LNCAP (cell line): ENCODE measurements around the gene KIRREL3.

ENCODE experiments used
- TF ChIP-seq, protein P1 (sequence below): fragments of 450-650 bp; IDR thresholded peaks from 2 replicates; pipeline ENCODE4 v1.5.1; 2017; ENCODE audit warnings: mild to moderate bottlenecking

The KIRREL3 gene

GRCh38 chr11:127035824-127036223 lies 35.3 kb upstream of the KIRREL3 start:
- TF ChIP-seq, protein P1, sequence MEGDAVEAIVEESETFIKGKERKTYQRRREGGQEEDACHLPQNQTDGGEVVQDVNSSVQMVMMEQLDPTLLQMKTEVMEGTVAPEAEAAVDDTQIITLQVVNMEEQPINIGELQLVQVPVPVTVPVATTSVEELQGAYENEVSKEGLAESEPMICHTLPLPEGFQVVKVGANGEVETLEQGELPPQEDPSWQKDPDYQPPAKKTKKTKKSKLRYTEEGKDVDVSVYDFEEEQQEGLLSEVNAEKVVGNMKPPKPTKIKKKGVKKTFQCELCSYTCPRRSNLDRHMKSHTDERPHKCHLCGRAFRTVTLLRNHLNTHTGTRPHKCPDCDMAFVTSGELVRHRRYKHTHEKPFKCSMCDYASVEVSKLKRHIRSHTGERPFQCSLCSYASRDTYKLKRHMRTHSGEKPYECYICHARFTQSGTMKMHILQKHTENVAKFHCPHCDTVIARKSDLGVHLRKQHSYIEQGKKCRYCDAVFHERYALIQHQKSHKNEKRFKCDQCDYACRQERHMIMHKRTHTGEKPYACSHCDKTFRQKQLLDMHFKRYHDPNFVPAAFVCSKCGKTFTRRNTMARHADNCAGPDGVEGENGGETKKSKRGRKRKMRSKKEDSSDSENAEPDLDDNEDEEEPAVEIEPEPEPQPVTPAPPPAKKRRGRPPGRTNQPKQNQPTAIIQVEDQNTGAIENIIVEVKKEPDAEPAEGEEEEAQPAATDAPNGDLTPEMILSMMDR, result no peak

DNA sequence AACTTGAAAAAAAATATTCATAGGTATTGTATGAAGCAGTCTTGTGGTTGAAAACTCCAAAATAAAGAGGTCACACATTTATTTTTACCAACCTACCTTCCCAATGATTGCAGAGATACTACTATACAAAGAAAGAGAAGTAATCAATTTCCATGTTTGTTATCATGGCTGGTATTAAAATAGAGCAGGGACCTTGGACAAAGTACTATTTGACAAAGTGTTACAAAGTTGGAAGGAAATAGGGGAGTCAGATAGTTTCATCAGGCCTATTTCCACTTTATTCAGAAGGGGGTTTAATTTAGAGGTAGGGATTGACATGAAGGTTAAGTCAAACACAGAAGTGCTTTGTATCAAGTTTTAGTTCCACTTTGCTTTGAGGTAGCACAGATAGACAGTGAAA lies 34.4 kb upstream of the KIRREL3 start:
- TF ChIP-seq, protein P1, result no peak

- TF ChIP-seq, protein P1, result no peak
These were observed 28.1 kb upstream of the KIRREL3 start for GRCh38 chr11:127028648-127029047.

GRCh38 chr11:127027789-127028188 lies 27.2 kb upstream of the KIRREL3 start:
- TF ChIP-seq, protein P1, result no peak

DNA sequence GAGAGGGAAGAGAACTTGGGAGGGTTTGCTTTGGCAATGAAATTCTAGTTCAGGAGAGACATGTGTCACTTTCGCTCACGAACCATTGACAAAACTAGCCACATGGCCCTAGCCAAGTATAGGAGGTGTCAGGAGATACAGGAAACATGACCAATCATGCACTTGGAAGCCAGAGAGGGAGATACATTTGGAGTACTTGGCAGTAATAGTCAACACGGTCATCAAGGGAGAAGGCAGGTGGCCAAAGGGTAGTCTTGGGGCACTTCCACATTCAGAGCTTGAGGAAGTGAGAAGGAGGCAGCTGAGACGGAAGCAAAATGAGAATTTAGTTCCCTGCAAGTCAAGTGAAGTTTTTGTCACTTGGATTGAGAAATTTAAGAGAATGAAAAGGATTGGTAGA lies 26.4 kb upstream of the KIRREL3 start:
- TF ChIP-seq, protein P1, result no peak

DNA sequence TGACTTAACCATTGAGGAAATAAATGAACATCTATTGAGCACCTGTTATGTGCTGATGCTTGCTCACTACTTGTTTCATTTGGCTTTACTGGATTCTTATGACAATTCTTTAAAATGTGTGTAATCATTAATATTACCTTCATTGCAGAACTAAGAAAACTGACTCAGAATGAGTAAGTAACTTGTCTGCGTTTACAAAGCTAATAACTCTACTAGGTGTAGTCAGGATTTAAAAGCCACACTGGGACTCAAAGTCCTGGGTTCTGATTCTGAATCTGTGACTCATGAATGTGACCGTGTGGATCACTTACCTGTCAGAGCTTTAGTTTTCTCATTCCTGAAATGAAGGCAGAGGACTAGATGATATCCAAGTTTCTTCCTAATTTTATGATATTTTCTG lies 23.4 kb upstream of the KIRREL3 start:
- TF ChIP-seq, protein P1, result no peak

GRCh38 chr11:127018683-127019279 lies 18.2 kb upstream of the KIRREL3 start:
- TF ChIP-seq, protein P1, result no peak

- TF ChIP-seq, protein P1, result no peak
These were observed 16.9 kb upstream of the KIRREL3 start for GRCh38 chr11:127017482-127017881.
